GM18909 (cell line): Measurements from ENCODE around the gene CFAP97D2.
"Not testable (repeated sequence)": the region's sequence is repeated elsewhere in the genome, so short reads cannot be mapped to it uniquely, and the experiment has no call there.

Experiments used
- ATAC-seq: cut with Tn5 transposase; IDR thresholded peaks from one replicate; pipeline ENCODE4 v1.9.1; 2021; ENCODE audit warnings: mild to moderate bottlenecking; ENCODE audit not compliant: unreplicated experiment, poor library complexity

Gene CFAP97D2

GRCh38 chr13:114179087-114179658, at the start of gene CFAP97D2:
Gene CFAP97D2 (plus strand): TSS chr13:114179257. CDS start chr13:114179331, 74 bp downstream.
- ATAC-seq, result no peak

GRCh38 chr13:114129649-114130062, 49.4 kb upstream of the CFAP97D2 start:
- ATAC-seq, result no peak

GRCh38 chr13:114130131-114130836, 48.8 kb upstream of the CFAP97D2 start:
- ATAC-seq, result no peak

GRCh38 chr13:114130837-114131582, 48.0 kb upstream of the CFAP97D2 start:
- no peak for ATAC-seq

- peak; percentile 1 for ATAC-seq
Observed at GRCh38 chr13:114131583-114132418, 47.3 kb upstream of the CFAP97D2 start.

- ATAC-seq, result peak; percentile 57
Observed at GRCh38 chr13:114132419-114133121, 46.5 kb upstream of the CFAP97D2 start, which contains the start of gene RASA3. Gene RASA3 (minus strand): TSS chr13:114132623. CDS start chr13:114132489, 134 bp downstream.

GRCh38 chr13:114133126-114133525, 45.9 kb upstream of the CFAP97D2 start:
- not testable (repeated sequence) for ATAC-seq

GRCh38 chr13:114133552-114133951, 45.5 kb upstream of the CFAP97D2 start:
- ATAC-seq, result not testable (repeated sequence)

- no peak for ATAC-seq
Observed at GRCh38 chr13:114134111-114134943, 44.7 kb upstream of the CFAP97D2 start.

- no peak for ATAC-seq
Observed at GRCh38 chr13:114134944-114135610, 44.0 kb upstream of the CFAP97D2 start.

GRCh38 chr13:114135731-114136171, 43.3 kb upstream of the CFAP97D2 start:
- ATAC-seq, result no peak

GRCh38 chr13:114136576-114136975, 42.5 kb upstream of the CFAP97D2 start:
- no peak for ATAC-seq

GRCh38 chr13:114140131-114140905, 38.7 kb upstream of the CFAP97D2 start:
- peak; percentile 31 for ATAC-seq

- ATAC-seq, result peak; percentile 45
Observed at GRCh38 chr13:114140906-114141250, 38.2 kb upstream of the CFAP97D2 start.

- no peak for ATAC-seq
Observed at GRCh38 chr13:114141261-114141996, 37.6 kb upstream of the CFAP97D2 start.

- no peak for ATAC-seq
Observed at GRCh38 chr13:114142137-114142550, 36.9 kb upstream of the CFAP97D2 start.
